Hindlimb muscle (tissue), 1 donor: Measurements from ENCODE around the gene DDX46. TPM values are rescaled to one million over a fixed set of nuclear protein-coding genes. Genes with fewer than 3 reads are reported as not detected.
A peak's percentile ranks its signal among the peaks of the same experiment; 100 is the strongest.
"Not testable (repeated sequence)": the region's sequence is repeated elsewhere in the genome, so short reads cannot be mapped to it uniquely, and the experiment has no call there.

ENCODE experiments used
- DNase-seq: peaks from one replicate; pipeline ENCODE4 v3.0.0-alpha.2; 2013
- polyA plus RNA-seq: library from polyadenylated mRNA; unstranded; fragments of 120-200 nt; gene quantifications from one replicate; pipeline ENCODE4 v1.2.1, GENCODE V29; 2013; ENCODE audit not compliant: insufficient read length

The DDX46 gene
- polyA plus RNA-seq, 1 donor = 54.2 TPM

GRCh38 chr5:134844252-134844651 lies 85.7 kb downstream of the DDX46 start:
- no peak for DNase-seq

GRCh38 chr5:134845335-134845851 lies 86.8 kb downstream of the DDX46 start:
- DNase-seq = no peak

DNA sequence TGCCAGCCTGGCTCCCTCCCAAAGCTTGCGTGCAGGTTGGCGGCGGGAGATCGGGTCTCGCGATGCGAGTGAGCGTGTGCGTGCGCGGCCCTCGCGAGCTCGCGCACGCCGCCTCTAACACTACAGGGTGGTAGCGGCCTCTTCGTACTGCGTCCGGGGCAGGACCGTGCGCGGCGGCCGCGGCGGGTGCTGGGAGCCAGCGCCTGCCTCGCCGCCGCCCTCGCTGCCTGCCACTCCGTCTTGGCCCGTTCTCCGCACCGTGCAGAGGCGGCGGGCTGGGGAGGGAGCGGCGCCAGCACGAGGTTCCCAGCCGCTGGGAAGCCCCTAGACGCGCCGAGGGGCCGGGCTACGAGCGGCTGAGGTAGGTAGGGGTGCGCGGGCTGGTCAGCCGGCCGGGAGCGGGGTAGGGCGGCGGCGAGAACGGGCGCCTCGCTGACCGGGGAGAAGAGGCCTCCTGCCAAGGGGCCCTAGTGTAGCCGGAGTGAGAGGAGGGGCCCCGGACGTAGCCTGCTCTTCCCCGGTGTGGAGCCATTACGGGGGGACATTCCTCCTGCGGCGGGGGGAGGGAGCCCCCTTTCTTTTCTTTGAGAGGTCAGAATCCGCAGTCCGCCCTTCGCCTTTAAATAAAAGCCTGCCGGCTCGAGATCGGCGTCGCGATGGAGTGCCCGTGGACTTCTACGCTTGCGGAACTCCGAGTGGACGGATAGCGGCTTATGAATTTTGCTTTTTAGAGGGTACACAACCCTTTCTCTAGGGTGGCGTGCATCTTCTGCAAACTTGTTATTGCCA lies 87.5 kb downstream of the DDX46 start, which contains the start of gene C5orf24:
Gene C5orf24, plus strand, starts transcription at position 117 of the 789 bp plus-strand sequence. CDS start 8,933 bp downstream, outside the sequence.
- peak; percentile 98 for DNase-seq

DNA sequence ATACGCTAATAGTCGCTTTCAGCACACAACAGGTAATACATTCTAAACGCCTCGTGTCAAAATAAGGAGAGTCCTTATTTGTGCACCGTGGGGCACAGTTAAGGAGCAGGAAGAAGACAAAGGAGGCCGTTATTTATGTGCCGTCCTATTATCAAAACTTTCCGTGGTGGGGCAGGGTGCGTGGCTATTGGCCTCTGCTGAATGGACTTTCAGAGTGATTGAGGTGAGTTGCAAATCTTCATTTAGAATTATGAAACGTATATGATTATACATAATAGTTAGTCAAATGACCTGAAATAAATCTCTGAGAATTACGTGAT lies 88.0 kb downstream of the DDX46 start:
- DNase-seq = no peak

DNA sequence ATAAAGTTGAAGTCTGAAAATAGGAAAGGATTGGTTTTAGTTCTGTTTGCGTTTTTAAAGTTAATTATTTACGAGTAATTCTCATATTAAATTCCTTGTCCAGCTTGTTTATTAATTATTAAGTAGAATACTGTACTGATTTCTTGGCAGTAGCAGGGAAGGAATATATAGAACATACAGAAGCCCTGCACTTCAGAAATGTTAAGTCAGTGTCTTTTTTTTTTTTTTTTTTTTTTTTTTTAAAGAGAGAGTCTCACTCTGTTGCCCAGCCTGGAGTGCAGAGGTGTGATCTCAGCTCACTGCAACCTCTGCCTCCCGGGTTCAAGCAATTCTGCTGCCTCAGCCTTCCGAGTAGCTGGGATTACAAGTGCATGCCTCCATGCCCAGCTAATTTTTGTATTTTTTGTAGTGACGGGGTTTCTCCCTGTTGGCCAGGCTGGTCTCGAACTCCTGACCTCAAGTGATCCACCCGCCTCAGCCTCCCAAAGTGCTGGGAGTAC lies 90.9 kb downstream of the DDX46 start:
- not testable (repeated sequence) for DNase-seq

- DNase-seq = no peak
These were observed 92.8 kb downstream of the DDX46 start for GRCh38 chr5:134851307-134851923.

- not testable (repeated sequence) for DNase-seq
These were observed 97.9 kb downstream of the DDX46 start for GRCh38 chr5:134856465-134856864.

DNA sequence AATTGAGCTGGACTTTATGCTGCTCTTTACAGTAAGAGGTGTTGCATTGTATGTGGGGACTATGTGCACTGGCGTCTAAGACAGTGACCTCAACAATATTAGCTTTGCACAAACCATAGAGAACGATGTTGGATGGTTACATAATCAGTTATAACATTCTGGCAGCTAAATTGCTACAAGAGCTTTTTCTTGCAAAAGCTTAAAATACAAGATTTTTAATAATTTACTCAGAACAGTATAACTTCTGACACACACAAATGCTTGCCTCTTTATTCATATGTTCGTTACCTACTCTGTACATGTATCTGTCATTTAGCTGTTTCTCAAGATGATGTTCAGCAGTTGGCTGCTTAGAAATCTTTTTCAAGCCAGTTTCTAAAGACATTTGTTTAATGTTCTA lies 98.8 kb downstream of the DDX46 start:
- no peak for DNase-seq

DNA sequence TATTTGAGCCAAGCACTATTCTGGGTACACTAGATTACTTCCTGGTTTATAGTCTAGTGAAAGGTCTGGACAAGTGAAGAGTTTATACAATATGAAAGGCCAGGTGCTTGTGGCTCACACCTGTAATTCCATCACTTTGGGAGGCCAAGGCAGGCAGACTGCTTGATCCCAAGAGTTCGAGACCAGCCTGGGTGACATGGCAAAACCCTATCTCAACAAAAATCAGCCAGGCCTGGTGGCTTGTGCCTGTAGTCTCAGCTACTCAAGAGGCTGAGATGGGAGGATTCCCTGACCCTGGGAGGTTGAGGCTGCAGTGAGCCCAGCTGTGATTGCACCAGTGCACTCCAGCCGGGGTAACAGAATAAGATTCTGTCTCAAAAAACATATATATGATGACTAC lies 106.1 kb downstream of the DDX46 start:
- DNase-seq = no peak

DNA sequence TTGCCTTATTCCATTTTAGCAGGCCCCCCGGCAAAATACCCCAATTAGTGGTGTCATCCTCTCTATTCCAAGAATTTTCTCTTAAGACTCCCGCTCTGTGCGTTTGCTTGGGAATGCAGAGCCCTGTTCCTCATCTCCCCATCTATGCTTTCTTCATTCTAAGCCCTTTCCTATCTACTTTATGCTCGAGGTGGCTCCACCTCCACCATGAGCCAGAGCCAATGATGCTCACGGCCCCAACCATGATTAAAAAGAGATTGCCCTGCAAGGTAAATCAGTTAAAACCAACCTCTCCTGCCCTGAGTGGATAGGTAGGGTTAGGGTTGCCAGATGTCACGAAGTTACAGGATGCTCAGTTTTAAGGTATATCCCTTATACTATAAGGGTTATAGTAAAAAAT lies 114.9 kb downstream of the DDX46 start:
- DNase-seq = no peak

DNA sequence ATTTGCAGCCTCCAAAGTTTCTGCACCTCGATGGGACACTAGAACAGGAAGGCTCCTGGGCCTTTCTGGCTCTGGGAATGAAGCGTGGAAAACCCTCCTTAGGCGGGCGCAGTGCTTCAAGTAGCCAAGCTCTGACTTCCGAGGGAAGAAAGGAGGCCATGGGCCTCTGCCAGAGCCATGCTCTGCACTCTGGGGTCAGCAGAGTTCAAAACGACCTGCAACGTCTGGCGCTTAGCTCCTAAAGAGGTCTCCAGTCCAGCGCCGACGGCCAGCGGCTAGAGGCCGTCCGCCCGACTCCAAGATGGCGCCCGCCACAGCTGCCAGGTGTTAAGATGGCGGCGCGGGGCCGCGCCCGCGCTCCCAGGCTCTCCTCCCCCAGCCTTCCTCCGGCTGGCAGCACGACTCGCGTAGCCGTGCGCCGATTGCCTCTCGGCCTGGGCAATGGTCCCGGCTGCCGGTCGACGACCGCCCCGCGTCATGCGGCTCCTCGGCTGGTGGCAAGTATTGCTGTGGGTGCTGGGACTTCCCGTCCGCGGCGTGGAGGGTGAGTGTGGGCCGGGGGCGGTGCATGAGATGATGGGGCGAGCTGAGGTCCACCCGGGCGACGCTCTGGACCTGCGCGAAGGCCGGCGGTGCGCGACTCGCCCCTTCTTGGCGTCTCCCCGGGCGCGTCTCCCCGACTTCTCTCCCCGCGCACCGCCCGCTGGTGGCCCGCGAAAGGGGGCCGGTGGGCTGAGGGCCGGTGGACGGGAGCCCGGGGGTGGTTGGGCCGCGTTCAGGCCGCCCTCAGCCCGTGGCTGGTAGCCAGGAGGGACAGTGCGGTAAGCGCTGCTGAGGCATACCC lies 115.6 kb downstream of the DDX46 start, which contains the start of gene TXNDC15:
Gene TXNDC15, plus strand, starts transcription at position 385 of the 844 bp plus-strand sequence. Its CDS starts 57 bp downstream, at position 442.
- peak; percentile 95 for DNase-seq

- DNase-seq = peak; percentile 89
These were observed 116.5 kb downstream of the DDX46 start for GRCh38 chr5:134874831-134875655.

GRCh38 chr5:134877159-134877558 lies 118.6 kb downstream of the DDX46 start:
- DNase-seq = no peak

DNA sequence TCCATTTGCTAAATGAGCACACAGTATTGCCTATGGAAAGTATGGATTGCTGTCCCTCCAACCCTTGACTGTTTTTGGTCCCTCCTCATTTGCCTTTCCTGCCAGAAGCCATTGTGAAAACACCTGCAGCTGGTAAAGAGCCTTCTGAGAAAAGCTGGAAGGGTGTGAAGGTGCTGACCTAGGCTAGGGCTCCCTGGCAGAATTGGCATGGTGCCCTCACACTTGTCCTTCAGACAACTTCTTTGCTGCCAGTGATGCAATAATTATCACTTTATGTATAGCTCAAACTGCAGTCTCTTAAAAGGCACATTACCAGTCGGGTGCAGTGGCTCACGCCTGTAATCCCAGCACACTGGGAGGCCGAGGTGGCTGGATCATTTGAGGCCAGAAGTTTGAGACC lies 119.8 kb downstream of the DDX46 start:
- DNase-seq = no peak

GRCh38 chr5:134879456-134879855 lies 120.9 kb downstream of the DDX46 start:
- no peak for DNase-seq

Other genes starting within 250 kb of the DDX46 start
- gene JADE2, start 233.1 kb upstream of the DDX46 start, polyA plus RNA-seq = 1.9 TPM
- 25.7 TPM for gene SAR1B, start 126.0 kb upstream of the DDX46 start, polyA plus RNA-seq
- 15.6 TPM for gene SEC24A, start 110.0 kb upstream of the DDX46 start, polyA plus RNA-seq
- 43.7 TPM for gene CAMLG, start 20.2 kb upstream of the DDX46 start, polyA plus RNA-seq
- 62.9 TPM for gene C5orf24, start 87.2 kb downstream of the DDX46 start, polyA plus RNA-seq
- gene TXNDC15, start 115.6 kb downstream of the DDX46 start, polyA plus RNA-seq = 64.4 TPM
- gene PCBD2, start 146.4 kb downstream of the DDX46 start, polyA plus RNA-seq = 11.6 TPM
- 0.93 TPM for gene CATSPER3, start 209.1 kb downstream of the DDX46 start, polyA plus RNA-seq